HEK293T (cell line): Measurements from ENCODE around the gene WBP2.
"Not testable (repeated sequence)": the region's sequence is repeated elsewhere in the genome, so short reads cannot be mapped to it uniquely, and the experiment has no call there.

Experiments
- CTCF ChIA-PET: fragments of 350-600 bp; formaldehyde crosslinking; extraction: SDS; loops from one replicate; lab custom pipeline; 2021; ENCODE audit warnings: antibody characterized with exemption, inconsistent platforms; lab: Yijun Ruan, JAX
- POLR2A ChIA-PET: fragments of 350-600 bp; formaldehyde crosslinking; extraction: SDS; loops from one replicate; lab custom pipeline; 2020; ENCODE audit warnings: antibody characterized with exemption, inconsistent platforms; lab: Yijun Ruan, JAX
- DNase-seq: peaks from one replicate; pipeline ENCODE4 v3.0.0; 2012; ENCODE audit warnings: mixed read lengths; ENCODE audit errors: extremely low spot score
- ARNT ChIP-seq: fragments of 450-650 bp; IDR thresholded peaks from 2 replicates; pipeline ENCODE4 v1.6.1; 2017; ENCODE audit warnings: mild to moderate bottlenecking
- BHLHE40 ChIP-seq: fragments of 450-650 bp; IDR thresholded peaks from 2 replicates; pipeline ENCODE4 v1.6.1; 2016; ENCODE audit warnings: mild to moderate bottlenecking, moderate library complexity, borderline replicate concordance
- CTBP1 ChIP-seq: fragments of 450-650 bp; IDR thresholded peaks from 2 replicates; pipeline ENCODE4 v1.6.1; 2016; ENCODE audit warnings: borderline replicate concordance
- ELF4 ChIP-seq: fragments of 450-650 bp; IDR thresholded peaks from 2 replicates; pipeline ENCODE4 v1.6.1; 2017; ENCODE audit warnings: antibody characterized with exemption
- FOXA1 ChIP-seq: fragments of 450-650 bp; IDR thresholded peaks from 2 replicates; pipeline ENCODE4 v1.6.1; 2016; ENCODE audit warnings: mild to moderate bottlenecking
- FOXK2 ChIP-seq: fragments of 450-650 bp; IDR thresholded peaks from 2 replicates; pipeline ENCODE4 v1.6.1; 2016; ENCODE audit warnings: mild to moderate bottlenecking
- FOXM1 ChIP-seq: fragments of 450-650 bp; IDR thresholded peaks from 2 replicates; pipeline ENCODE4 v1.6.1; 2017; ENCODE audit warnings: mild to moderate bottlenecking, borderline replicate concordance
- HDGF ChIP-seq: fragments of 450-650 bp; IDR thresholded peaks from 2 replicates; pipeline ENCODE4 v1.6.1; 2017; ENCODE audit warnings: antibody characterized with exemption, borderline replicate concordance
- L3MBTL2 ChIP-seq: fragments of 450-650 bp; conservative IDR thresholded peaks from 2 replicates; pipeline ENCODE4 v1.6.1; 2016; ENCODE audit warnings: mild to moderate bottlenecking
- LEF1 ChIP-seq: fragments of 450-650 bp; IDR thresholded peaks from 2 replicates; pipeline ENCODE4 v1.6.1; 2017; ENCODE audit warnings: mild to moderate bottlenecking, borderline replicate concordance
- NFRKB ChIP-seq: fragments of 450-650 bp; IDR thresholded peaks from 2 replicates; pipeline ENCODE4 v1.6.1; 2016; ENCODE audit warnings: mild to moderate bottlenecking, moderate library complexity
- PKNOX1 ChIP-seq: fragments of 450-650 bp; IDR thresholded peaks from 2 replicates; pipeline ENCODE4 v1.6.1; 2016
- SP1 ChIP-seq: fragments of 450-650 bp; IDR thresholded peaks from 2 replicates; pipeline ENCODE4 v1.6.1; 2017
- SUZ12 ChIP-seq: fragments of 450-650 bp; IDR thresholded peaks from 2 replicates; pipeline ENCODE4 v1.6.1; 2016; ENCODE audit warnings: mild to moderate bottlenecking
- TARDBP ChIP-seq: fragments of 450-650 bp; IDR thresholded peaks from 2 replicates; pipeline ENCODE4 v1.6.1; 2016
- ZNF384 ChIP-seq: fragments of 450-650 bp; IDR thresholded peaks from 2 replicates; pipeline ENCODE4 v1.6.1; 2016

WBP2 gene

GRCh38 chr17:75811174-75811573, 44.0 kb downstream of the WBP2 start:
- CTCF ChIA-PET = interaction anchor here (1.7 kb wide), 1 partner anchor 16 kb away, joined by 4 read pairs; no protein-coding TSS in a partner anchor
- TF ChIP-seq L3MBTL2 (no peak), CTBP1 (no peak), LEF1 (no peak), SUZ12 (no peak)
- no peak for DNase-seq
- POLR2A ChIA-PET = no interaction called here

GRCh38 chr17:75810756-75811155, 44.4 kb downstream of the WBP2 start:
- DNase-seq, POLR2A ChIA-PET: not testable (repeated sequence)
- CTCF ChIA-PET = interaction anchor here (1.7 kb wide), 1 partner anchor 16 kb away, joined by 4 read pairs; no protein-coding TSS in a partner anchor

- DNase-seq = no peak
- CTCF ChIA-PET = no interaction called here
- no peak for TF ChIP-seq LEF1
- no peak for TF ChIP-seq SP1
- TF ChIP-seq CTBP1 = no peak
- no peak for TF ChIP-seq L3MBTL2
- no peak for TF ChIP-seq TARDBP
- no peak for TF ChIP-seq HDGF
- no peak for TF ChIP-seq ELF4
- TF ChIP-seq ZNF384 = no peak
- TF ChIP-seq ARNT = no peak
- TF ChIP-seq SUZ12 = no peak
- TF ChIP-seq PKNOX1 = no peak
- TF ChIP-seq FOXM1 = no peak
- TF ChIP-seq FOXA1 = no peak
- TF ChIP-seq FOXK2 = no peak
- TF ChIP-seq NFRKB = no peak
- no peak for TF ChIP-seq BHLHE40
- POLR2A ChIA-PET = no interaction called here
These were observed 44.9 kb downstream of the WBP2 start for GRCh38 chr17:75810216-75810615.

- POLR2A ChIA-PET = interaction anchor here (1.0 to 1.3 kb wide), 3 partner anchors 8 to 30 kb away, joined by 3 to 5 read pairs (median 3); a partner anchor contains a TSS
- DNase-seq = no peak
- CTCF ChIA-PET = no interaction called here
- TF ChIP-seq FOXM1 = no peak
These were observed 45.5 kb downstream of the WBP2 start for GRCh38 chr17:75809631-75810111.

- CTCF ChIA-PET = no interaction called here
- POLR2A ChIA-PET = interaction anchor here (1.0 to 3.1 kb wide), 3 partner anchors 8 to 29 kb away, joined by 3 to 13 read pairs (median 4); a partner anchor contains a TSS
- TF ChIP-seq TARDBP = no peak
- no peak for TF ChIP-seq ARNT
- TF ChIP-seq ZNF384 = no peak
- no peak for TF ChIP-seq SP1
- no peak for TF ChIP-seq FOXK2
- TF ChIP-seq BHLHE40 = no peak
- TF ChIP-seq SUZ12 = no peak
- no peak for TF ChIP-seq LEF1
- TF ChIP-seq CTBP1 = no peak
- no peak for TF ChIP-seq NFRKB
- TF ChIP-seq HDGF = no peak
- no peak for TF ChIP-seq FOXA1
These were observed 46.1 kb downstream of the WBP2 start for GRCh38 chr17:75808905-75809621.

GRCh38 chr17:75808549-75808904, 46.6 kb downstream of the WBP2 start:
- no peak for TF ChIP-seq NFRKB
- no peak for TF ChIP-seq SP1
- no peak for TF ChIP-seq PKNOX1
- no peak for TF ChIP-seq ELF4
- no peak for TF ChIP-seq CTBP1
- TF ChIP-seq L3MBTL2 = no peak
- no peak for TF ChIP-seq ARNT
- no peak for TF ChIP-seq TARDBP
- TF ChIP-seq FOXM1 = no peak
- TF ChIP-seq ZNF384 = no peak
- no peak for TF ChIP-seq BHLHE40
- TF ChIP-seq FOXA1 = no peak
- no peak for TF ChIP-seq LEF1
- TF ChIP-seq SUZ12 = no peak
- TF ChIP-seq HDGF = no peak
- TF ChIP-seq FOXK2 = no peak
- DNase-seq = no peak
- ChIA-PET POLR2A (interaction anchor here (1.3 to 3.1 kb wide), 2 partner anchors 25 to 29 kb away, joined by 3 to 13 read pairs; a partner anchor contains a TSS), CTCF (interaction anchor here (0.7 kb wide), 1 partner anchor 234 kb away, joined by 3 read pairs; no protein-coding TSS in a partner anchor)

More at GRCh38 chr17:75808905-75809621, 46.1 kb downstream of the WBP2 start:
- no peak for DNase-seq

GRCh38 chr17:75807861-75808260, 47.3 kb downstream of the WBP2 start:
- ChIA-PET CTCF (interaction anchor here (0.6 to 0.7 kb wide), 2 partner anchors 18 to 235 kb away, joined by 3 read pairs; no protein-coding TSS in a partner anchor), POLR2A (interaction anchor here (3.1 kb wide), 1 partner anchor 28 kb away, joined by 13 read pairs; a partner anchor contains a TSS)
- TF ChIP-seq FOXK2 (no peak), CTBP1 (no peak), TARDBP (no peak), NFRKB (no peak), BHLHE40 (no peak), PKNOX1 (no peak), ZNF384 (no peak), SUZ12 (no peak), L3MBTL2 (no peak), FOXM1 (no peak), LEF1 (no peak), SP1 (no peak), HDGF (no peak), ELF4 (no peak), ARNT (no peak), FOXA1 (no peak)
- no peak for DNase-seq
